ENCODE results near the gene CDK5. TPM values are rescaled to one million over a fixed set of nuclear protein-coding genes. Genes with fewer than 3 reads are reported as not detected.
A peak's percentile ranks its signal among the peaks of the same experiment; 100 is the strongest.

The CDK5 gene
- total and polyA plus RNA-seq, 2 of the 13 experiments (the other 11 are each of a cell fraction or from before 2014, with no cell fraction given): 16.4 to 21.3 TPM

- no peak for TF ChIP-seq AFF4 (CRISPR knock-in tag; IDR thresholded peaks at IDR 0.05)
- no peak for TF ChIP-seq ZNF546 (CRISPR knock-in tag; conservative IDR thresholded peaks at IDR 0.05)
- peak; percentile 63 for TF ChIP-seq SAP130 (CRISPR knock-in tag; IDR thresholded peaks at IDR 0.05; ENCODE audit: low read depth)
- no peak for TF ChIP-seq ZNF256 (CRISPR knock-in tag; conservative IDR thresholded peaks at IDR 0.05)
- no peak for TF ChIP-seq ZSCAN20 (CRISPR knock-in tag; IDR thresholded peaks at IDR 0.05; ENCODE audit: borderline replicate concordance)
- peak; percentile 32 for TF ChIP-seq ZNF781 (CRISPR knock-in tag; IDR thresholded peaks at IDR 0.05; ENCODE audit: borderline replicate concordance, not compliant biosample characterization)
- TF ChIP-seq ZSCAN5A (CRISPR knock-in tag; IDR thresholded peaks at IDR 0.05; ENCODE audit: borderline replicate concordance): peak; percentile 70; the same call in 1 of the 2 replicates
- TF ChIP-seq KAT8 (CRISPR knock-in tag; IDR thresholded peaks at IDR 0.05): peak; percentile 80
- TF ChIP-seq TBX3 (IDR thresholded peaks at IDR 0.05; ENCODE audit: borderline replicate concordance): no peak
- TF ChIP-seq HMGA1 (CRISPR knock-in tag; conservative IDR thresholded peaks at IDR 0.05): no peak
- peak; percentile 47 for TF ChIP-seq NRL (CRISPR knock-in tag; IDR thresholded peaks at IDR 0.05; ENCODE audit: borderline replicate concordance)
- no peak for TF ChIP-seq CEBPZ (IDR thresholded peaks at IDR 0.05; ENCODE audit: low read length)
- no peak for TF ChIP-seq CENPT (CRISPR knock-in tag; IDR thresholded peaks at IDR 0.05; ENCODE audit: low read depth)
- TF ChIP-seq TRIM22 (IDR thresholded peaks at IDR 0.05): no peak
- 0 out of 2 replicates have a peak, but pooled peaks have one; percentile 36 for TF ChIP-seq BORCS8-MEF2B (CRISPR knock-in tag; IDR thresholded peaks at IDR 0.05)
- TF ChIP-seq E2F1 (CRISPR knock-in tag; IDR thresholded peaks at IDR 0.05): peak; percentile 12; the same call in 1 of the 2 replicates
Observed at GRCh38 chr7:151008511-151009323, 49.0 kb downstream of the CDK5 start (continued).

Data from HepG2 (cell line).